HG03457 (cell line): ENCODE results near the gene RCAN3.

ENCODE experiments used
- ATAC-seq: cut with Tn5 transposase; IDR thresholded peaks from one replicate; pipeline ENCODE4 v1.9.1; 2021; ENCODE audit warnings: moderate number of reproducible peaks; ENCODE audit not compliant: unreplicated experiment

RCAN3 gene

GRCh38 chr1:24572301-24572700 is 69.7 kb downstream of the RCAN3 start:
- ATAC-seq: no peak

DNA sequence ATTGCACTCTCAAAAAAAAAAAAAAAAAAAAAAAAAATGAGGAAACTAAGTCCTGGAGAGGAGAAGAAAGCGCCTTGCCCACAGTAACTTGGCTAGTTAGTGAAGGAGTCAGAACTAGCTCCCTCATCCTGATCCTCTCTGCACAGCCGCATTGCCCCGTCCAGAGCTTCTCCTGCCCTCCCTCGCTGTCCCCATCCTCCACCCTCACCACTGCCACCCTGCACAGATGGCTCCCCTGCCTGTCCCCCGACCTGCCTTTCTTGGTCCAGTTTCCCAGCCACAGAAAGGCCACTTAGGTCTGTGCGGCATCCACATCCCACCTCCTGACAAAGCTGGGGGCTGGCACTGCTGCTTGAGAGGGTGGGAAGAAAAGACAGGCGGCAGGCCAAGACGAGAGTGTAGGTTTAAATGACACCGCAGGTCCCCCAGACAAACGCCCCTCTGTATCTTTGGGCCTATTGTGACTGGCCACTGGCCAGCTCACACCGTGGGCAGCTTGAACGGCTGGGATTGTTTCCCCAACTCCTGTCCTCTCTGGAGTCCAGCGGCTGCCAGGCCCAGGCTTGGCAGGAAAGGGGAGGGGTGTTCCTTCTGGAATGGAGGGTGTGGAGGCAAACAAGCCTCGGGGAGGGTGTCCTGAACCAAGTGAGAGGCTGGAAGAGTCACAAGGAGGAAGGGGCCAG is 73.4 kb downstream of the RCAN3 start:
- no peak for ATAC-seq

DNA sequence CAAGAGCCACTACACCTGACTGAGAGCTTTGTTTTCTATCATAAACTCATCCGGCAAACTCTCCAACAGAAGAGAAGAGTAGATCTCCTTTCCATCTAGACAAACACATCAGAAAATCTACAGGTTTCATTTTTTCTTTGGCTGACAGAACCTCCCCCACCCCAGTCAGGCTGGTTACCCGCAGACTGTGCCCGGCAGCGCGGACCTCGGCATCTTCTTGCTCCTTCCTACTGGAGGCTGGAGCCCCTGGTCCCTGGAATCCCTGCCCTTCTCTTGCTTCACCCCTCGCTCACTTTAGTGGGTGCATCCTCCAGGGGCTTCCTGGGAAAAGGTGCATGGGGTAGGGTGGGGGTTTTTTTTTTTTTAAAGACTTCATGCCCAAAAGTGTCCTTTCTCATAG is 76.2 kb downstream of the RCAN3 start:
- ATAC-seq: no peak

GRCh38 chr1:24580756-24581155 is 78.1 kb downstream of the RCAN3 start:
- ATAC-seq: no peak

- no peak for ATAC-seq
These were observed 81.6 kb downstream of the RCAN3 start for GRCh38 chr1:24584171-24584647.

- no peak for ATAC-seq
These were observed 83.5 kb downstream of the RCAN3 start for GRCh38 chr1:24586119-24586518.

- ATAC-seq: no peak
These were observed 84.6 kb downstream of the RCAN3 start for GRCh38 chr1:24586970-24587820.

DNA sequence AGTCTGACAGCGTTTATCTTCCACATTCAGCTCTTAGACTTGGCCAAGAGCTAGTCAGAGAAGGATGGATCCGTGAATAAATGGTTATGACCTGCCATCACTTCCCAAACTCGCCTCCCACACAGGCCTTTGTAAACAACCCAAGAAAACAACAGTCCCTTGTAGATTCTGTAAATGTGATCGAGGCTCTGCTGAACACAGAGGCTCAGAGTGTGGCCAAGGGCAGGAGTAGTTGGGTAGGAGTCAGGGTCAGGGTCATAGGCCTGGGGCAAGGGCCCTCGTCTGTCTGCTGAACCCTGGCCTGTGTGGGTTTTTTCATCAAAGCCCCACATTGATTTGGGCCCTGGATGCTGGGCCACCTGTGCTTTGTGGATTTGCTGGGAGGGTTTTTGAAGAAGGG is 85.9 kb downstream of the RCAN3 start:
- no peak for ATAC-seq

GRCh38 chr1:24589200-24589599 is 86.6 kb downstream of the RCAN3 start:
- ATAC-seq: no peak
